PC-3 (cell line): ENCODE data around the gene LMAN1. TPM values are rescaled to one million over a fixed set of nuclear protein-coding genes. Genes with fewer than 3 reads are reported as not detected.

Experiments
- ATAC-seq: fragments of 200-7000 bp; cut with Tn5 transposase; 2 replicates; pipeline ENCODE4 v1.9.1; 2020; ENCODE audit warnings: mild to moderate bottlenecking, moderate library complexity
- BruUV-seq: library from RNA; stranded (reverse); fragments of 400-500 nt; replicated peaks from 2 replicates; lab custom pipeline; 2021; lab: Mats Ljungman, UMichigan
- CTCF ChIA-PET: fragments of 300-600 bp; sonication (Branson Sonifier 250); formaldehyde crosslinking; loops from one replicate; lab custom pipeline; 2022; ENCODE audit warnings: antibody characterized with exemption; lab: Charles Lee
- POLR2A ChIA-PET: fragments of 300-600 bp; sonication (Branson Sonifier 250); formaldehyde crosslinking; loops from one replicate; lab custom pipeline; 2022; ENCODE audit warnings: antibody characterized with exemption; ENCODE audit not compliant: unreplicated experiment; lab: Charles Lee
- DNase-seq: peaks from one replicate; pipeline ENCODE4 v3.0.0-alpha.2; 2015
- H2AFZ ChIP-seq: fragments of 300-600 bp; sonication (generic); 2 replicates; pipeline ENCODE4 v1.6.0; 2016; ENCODE audit warnings: antibody characterized with exemption, low read length
- H3F3A ChIP-seq: fragments of 300-600 bp; sonication (generic); one replicate; pipeline ENCODE4 v1.6.0; 2017; ENCODE audit warnings: antibody characterized with exemption, low read length, control low read depth, mild to moderate bottlenecking; ENCODE audit not compliant: unreplicated experiment
- H3K27ac ChIP-seq: fragments of 300-600 bp; sonication (generic); 2 replicates; pipeline ENCODE4 v1.5.1; 2016; ENCODE audit warnings: mild to moderate bottlenecking, low read length
- H3K27me3 ChIP-seq: fragments of 300-600 bp; sonication (generic); 2 replicates; pipeline ENCODE4 v1.6.1; 2016; ENCODE audit warnings: low read length, mixed read lengths
- H3K36me3 ChIP-seq: fragments of 300-600 bp; sonication (generic); 2 replicates; pipeline ENCODE4 v1.6.1; 2016; ENCODE audit warnings: low read depth, mixed run types, low read length, mixed read lengths
- H3K4me1 ChIP-seq: fragments of 300-600 bp; sonication (generic); 2 replicates; pipeline ENCODE4 v1.5.1; 2016; ENCODE audit warnings: low read length; ENCODE audit not compliant: insufficient read depth
- H3K4me2 ChIP-seq: fragments of 300-600 bp; sonication (generic); 2 replicates; pipeline ENCODE4 v1.6.0; 2016; ENCODE audit warnings: low read length
- H3K4me3 ChIP-seq: fragments of 300-600 bp; sonication (generic); 2 replicates; pipeline ENCODE4 v1.5.1; 2016; ENCODE audit warnings: mild to moderate bottlenecking, low read length, mixed read lengths
- H3K79me2 ChIP-seq: fragments of 300-600 bp; sonication (generic); 2 replicates; pipeline ENCODE4 v1.6.1; 2017; ENCODE audit warnings: low read length, mixed read lengths
- H3K9ac ChIP-seq: fragments of 300-600 bp; sonication (generic); 2 replicates; pipeline ENCODE4 v1.6.0; 2016; ENCODE audit warnings: mild to moderate bottlenecking, low read length
- H3K9me2 ChIP-seq: fragments of 300-600 bp; sonication (generic); replicated peaks from 2 replicates; pipeline ENCODE4 v1.6.1; 2016; ENCODE audit warnings: mixed run types, low read length, mixed read lengths
- H3K9me3 ChIP-seq: fragments of 300-600 bp; sonication (generic); 2 replicates; pipeline ENCODE4 v1.6.1; 2016; ENCODE audit warnings: low read length, mixed read lengths
- H4K20me1 ChIP-seq: fragments of 300-600 bp; sonication (generic); 2 replicates; pipeline ENCODE4 v1.6.1; 2016; ENCODE audit warnings: low read length, mixed read lengths
- CTCF ChIP-seq: fragments of 300-600 bp; sonication (generic); conservative IDR thresholded peaks from 2 replicates; pipeline ENCODE4 v1.5.1; 2017; ENCODE audit warnings: antibody characterized with exemption, low read depth, mild to moderate bottlenecking, low read length
- EZH2 ChIP-seq: fragments of 300-600 bp; sonication (generic); IDR thresholded peaks from one replicate; pipeline ENCODE4 v1.6.1; 2017; ENCODE audit warnings: antibody characterized with exemption, mild to moderate bottlenecking, low read length; ENCODE audit not compliant: unreplicated experiment
- EZH2phosphoT487 ChIP-seq: fragments of 300-600 bp; sonication (generic); IDR thresholded peaks from 2 replicates; pipeline ENCODE4 v1.6.1; 2018; ENCODE audit warnings: mild to moderate bottlenecking, antibody characterized with exemption, low read length, borderline replicate concordance
- intact Hi-C: fragments of 100-400 bp; cut with micrococcal nuclease; formaldehyde crosslinking; loops from 2 replicates; pipeline ENCODE4 v1.9.0; 2023
- total RNA-seq: library from RNA; depleted of rRNA; stranded (reverse); fragments of >200 nt; gene quantifications from 2 replicates; pipeline ENCODE4 v1.2.3, GENCODE V29; 2014

The LMAN1 gene
- total RNA-seq, 1 experiment from 2014 or later = 126 TPM

GRCh38 chr18:59306640-59307039 lies 52.4 kb downstream of the LMAN1 start:
- intact Hi-C loops = no loop called here
- no peaks in the 10 kb centered on the region for H3K9me3 ChIP-seq
- H3K4me1 ChIP-seq = peaks cover 10% of the 10 kb centered on the region
- no peak for DNase-seq
- no peak overlapping the region for H3K9ac ChIP-seq
- ChIA-PET POLR2A (no interaction called here), CTCF (no interaction called here)
- TF ChIP-seq EZH2 (no peak), CTCF (no peak), EZH2phosphoT487 (no peak)
- H3K4me3 ChIP-seq = no peak overlapping the region
- no TSS peak for BruUV-seq
- no peaks in the 10 kb centered on the region for H3K79me2 ChIP-seq
- H3K27ac ChIP-seq = no peak overlapping the region
- no peaks in the 10 kb centered on the region for H3K9me2 ChIP-seq
- no peak overlapping the region for H3K4me2 ChIP-seq
- no peaks in the 10 kb centered on the region for H3K36me3 ChIP-seq
- ATAC-seq = no peak
- H3F3A ChIP-seq = no peaks in the 10 kb centered on the region
- no peaks in the 10 kb centered on the region for H3K27me3 ChIP-seq
- no peak overlapping the region for H2AFZ ChIP-seq
- H4K20me1 ChIP-seq = no peaks in the 10 kb centered on the region

- Histone ChIP-seq H3K27ac (no peak overlapping the region), H3K27me3 (no peaks in the 10 kb centered on the region), H3K4me1 (peaks cover 22% of the 10 kb centered on the region), H3K9me3 (no peaks in the 10 kb centered on the region), H4K20me1 (no peaks in the 10 kb centered on the region), H3K36me3 (no peaks in the 10 kb centered on the region), H3F3A (no peaks in the 10 kb centered on the region), H2AFZ (no peak overlapping the region), H3K9ac (no peak overlapping the region), H3K4me2 (no peak overlapping the region), H3K9me2 (no peaks in the 10 kb centered on the region), H3K4me3 (no peak overlapping the region), H3K79me2 (no peaks in the 10 kb centered on the region)
- ChIA-PET POLR2A (no interaction called here), CTCF (no interaction called here)
- no peak for ATAC-seq
- TF ChIP-seq CTCF (no peak), EZH2phosphoT487 (no peak), EZH2 (no peak)
- BruUV-seq = no TSS peak
- intact Hi-C loops = no loop called here
- DNase-seq = no peak
Measured at GRCh38 chr18:59305295-59305694, 53.8 kb downstream of the LMAN1 start.

- CTCF ChIA-PET = no interaction called here
- no peak overlapping the region for H3K4me3 ChIP-seq
- DNase-seq = no peak
- no peaks in the 10 kb centered on the region for H3K36me3 ChIP-seq
- no peaks in the 10 kb centered on the region for H3K79me2 ChIP-seq
- no peaks in the 10 kb centered on the region for H3F3A ChIP-seq
- POLR2A ChIA-PET = no interaction called here
- peaks cover 36% of the 10 kb centered on the region for H3K4me1 ChIP-seq
- no peak for ATAC-seq
- no peak overlapping the region for H3K9ac ChIP-seq
- intact Hi-C loops = no loop called here
- no peaks in the 10 kb centered on the region for H3K27me3 ChIP-seq
- TF ChIP-seq EZH2 = no peak
- no peak for TF ChIP-seq EZH2phosphoT487
- no peaks in the 10 kb centered on the region for H3K9me2 ChIP-seq
- H2AFZ ChIP-seq = no peak overlapping the region
- no peaks in the 10 kb centered on the region for H3K9me3 ChIP-seq
- H4K20me1 ChIP-seq = no peaks in the 10 kb centered on the region
- no peak overlapping the region for H3K4me2 ChIP-seq
- H3K27ac ChIP-seq = no peak overlapping the region
- no TSS peak for BruUV-seq
Measured at GRCh38 chr18:59303656-59304195, 55.3 kb downstream of the LMAN1 start.
